HepG2 (cell line): ENCODE measurements around the gene BCL2L1. TPM values are rescaled to one million over a fixed set of nuclear protein-coding genes. Genes with fewer than 3 reads are reported as not detected.
A peak's percentile ranks its signal among the peaks of the same experiment; 100 is the strongest.

Experiments
- ATF1 ChIP-seq: IDR thresholded peaks from 2 replicates; pipeline ENCODE4 v1.6.1; 2016; ENCODE audit warnings: mild to moderate bottlenecking, control low read depth
- BCLAF1 ChIP-seq: fragments of 450-650 bp; IDR thresholded peaks from 2 replicates; pipeline ENCODE4 v1.6.1; 2017; ENCODE audit warnings: mild to moderate bottlenecking
- CREBL2 ChIP-seq: sonication (generic); formaldehyde crosslinking; IDR thresholded peaks from 2 replicates; pipeline ENCODE4 v1.8.1; 2023; ENCODE audit warnings: missing genetic modification reagents, mild to moderate bottlenecking, borderline replicate concordance
- KLF13 ChIP-seq: sonication (generic); formaldehyde crosslinking; IDR thresholded peaks from 2 replicates; pipeline ENCODE4 v1.4.0; 2020; ENCODE audit warnings: mild to moderate bottlenecking, missing genetic modification reagents
- MED1 ChIP-seq: sonication (generic); formaldehyde crosslinking; IDR thresholded peaks from 2 replicates; pipeline ENCODE4 v1.4.0; 2020; ENCODE audit warnings: missing genetic modification reagents
- MXD3 ChIP-seq: IDR thresholded peaks from 2 replicates; pipeline ENCODE4 v1.6.1; 2016; ENCODE audit warnings: mild to moderate bottlenecking, missing biosample characterization, missing genetic modification reagents
- SIX1 ChIP-seq: sonication (generic); formaldehyde crosslinking; IDR thresholded peaks from 2 replicates; pipeline ENCODE4 v1.4.0; 2020; ENCODE audit warnings: missing genetic modification reagents, borderline replicate concordance
- SIX4 ChIP-seq: sonication (generic); formaldehyde crosslinking; IDR thresholded peaks from 2 replicates; pipeline ENCODE4 v1.4.0; 2020; ENCODE audit warnings: missing genetic modification reagents
- SPEN ChIP-seq: sonication (generic); formaldehyde crosslinking; IDR thresholded peaks from 2 replicates; pipeline ENCODE4 v1.5.1; 2020; ENCODE audit warnings: low read depth, mild to moderate bottlenecking, missing genetic modification reagents
- STAT5B ChIP-seq: sonication (generic); formaldehyde crosslinking; IDR thresholded peaks from 2 replicates; pipeline ENCODE4 v1.4.0; 2020; ENCODE audit warnings: missing genetic modification reagents
- TOPORS ChIP-seq: sonication (generic); formaldehyde crosslinking; IDR thresholded peaks from 2 replicates; pipeline ENCODE4 v1.8.0; 2023; ENCODE audit warnings: mild to moderate bottlenecking, missing genetic modification reagents
- ZBTB38 ChIP-seq: sonication (generic); formaldehyde crosslinking; IDR thresholded peaks from 2 replicates; pipeline ENCODE4 v1.5.1; 2020; ENCODE audit warnings: mild to moderate bottlenecking, missing genetic modification reagents
- ZNF121 ChIP-seq: sonication (generic); formaldehyde crosslinking; IDR thresholded peaks from 2 replicates; pipeline ENCODE4 v1.5.0; 2020; ENCODE audit warnings: mild to moderate bottlenecking, missing genetic modification reagents
- ZNF326 ChIP-seq: sonication (generic); formaldehyde crosslinking; IDR thresholded peaks from 2 replicates; pipeline ENCODE4 v1.4.0; 2020; ENCODE audit warnings: missing genetic modification reagents, borderline replicate concordance
- ZNF354B ChIP-seq: sonication (generic); formaldehyde crosslinking; IDR thresholded peaks from 2 replicates; pipeline ENCODE4 v1.8.0; 2022; ENCODE audit warnings: mild to moderate bottlenecking, missing genetic modification reagents
- ZNF552 ChIP-seq: sonication (generic); formaldehyde crosslinking; IDR thresholded peaks from 2 replicates; pipeline ENCODE4 v1.9.0; 2022; ENCODE audit warnings: missing genetic modification reagents, mild to moderate bottlenecking, borderline replicate concordance
- ZNF570 ChIP-seq: sonication (generic); formaldehyde crosslinking; IDR thresholded peaks from 2 replicates; pipeline ENCODE4 v1.4.0; 2020; ENCODE audit warnings: mild to moderate bottlenecking, missing genetic modification reagents, borderline replicate concordance
- ZNF746 ChIP-seq: sonication (generic); formaldehyde crosslinking; IDR thresholded peaks from 2 replicates; pipeline ENCODE4 v1.8.0; 2022; ENCODE audit warnings: mild to moderate bottlenecking, missing genetic modification reagents
- ZNF788 ChIP-seq: sonication (generic); formaldehyde crosslinking; IDR thresholded peaks from 2 replicates; pipeline ENCODE4 v1.5.0; 2020; ENCODE audit warnings: mild to moderate bottlenecking, missing genetic modification reagents, borderline replicate concordance
- ZSCAN12 ChIP-seq: sonication (generic); formaldehyde crosslinking; IDR thresholded peaks from 2 replicates; pipeline ENCODE4 v1.9.0; 2021; ENCODE audit warnings: mild to moderate bottlenecking, missing genetic modification reagents
- polyA plus RNA-seq, 8 experiments: library from polyadenylated mRNA; depleted of rRNA in 3 of 8; stranded (reverse) in 7 of 8; unstranded in 1 of 8; fragments of >200 nt; fragmentation: Illumina TruSeq in 4 of 8; extraction: Trizol in 4 of 8; gene quantifications; 2 replicates each; pipeline versions ENCODE4 v1.2.1 to v1.2.3, GENCODE V29; 2011 to 2016; ENCODE audit warnings: low read depth in 4 of 8, missing spikeins in 1 of 8, mixed read lengths in 1 of 8; ENCODE audit not compliant: insufficient read depth in 1 of 8
- total RNA-seq, 5 experiments: library from RNA; depleted of rRNA; stranded (reverse); fragments of >200 nt; fragmentation: Illumina TruSeq; extraction: Trizol; gene quantifications; 2 replicates each; pipeline ENCODE4 v1.2.3, GENCODE V29; 2016; ENCODE audit warnings: low read depth in 1 of 5
- TF ChIP-seq, protein P1 (sequence below): IDR thresholded peaks from 2 replicates; pipeline ENCODE4 v1.6.1; 2012; ENCODE audit warnings: low read depth, low read length, improper control_type of control experiment
- TF ChIP-seq, protein P2 (sequence below): sonication (generic); formaldehyde crosslinking; IDR thresholded peaks from 2 replicates; pipeline ENCODE4 v1.5.0; 2020; ENCODE audit warnings: mild to moderate bottlenecking, missing genetic modification reagents, moderate library complexity

BCL2L1 gene
- total and polyA plus RNA-seq, 2 of the 13 experiments (the other 11 are each of a cell fraction or from before 2014, with no cell fraction given) = 164 to 258 TPM

DNA sequence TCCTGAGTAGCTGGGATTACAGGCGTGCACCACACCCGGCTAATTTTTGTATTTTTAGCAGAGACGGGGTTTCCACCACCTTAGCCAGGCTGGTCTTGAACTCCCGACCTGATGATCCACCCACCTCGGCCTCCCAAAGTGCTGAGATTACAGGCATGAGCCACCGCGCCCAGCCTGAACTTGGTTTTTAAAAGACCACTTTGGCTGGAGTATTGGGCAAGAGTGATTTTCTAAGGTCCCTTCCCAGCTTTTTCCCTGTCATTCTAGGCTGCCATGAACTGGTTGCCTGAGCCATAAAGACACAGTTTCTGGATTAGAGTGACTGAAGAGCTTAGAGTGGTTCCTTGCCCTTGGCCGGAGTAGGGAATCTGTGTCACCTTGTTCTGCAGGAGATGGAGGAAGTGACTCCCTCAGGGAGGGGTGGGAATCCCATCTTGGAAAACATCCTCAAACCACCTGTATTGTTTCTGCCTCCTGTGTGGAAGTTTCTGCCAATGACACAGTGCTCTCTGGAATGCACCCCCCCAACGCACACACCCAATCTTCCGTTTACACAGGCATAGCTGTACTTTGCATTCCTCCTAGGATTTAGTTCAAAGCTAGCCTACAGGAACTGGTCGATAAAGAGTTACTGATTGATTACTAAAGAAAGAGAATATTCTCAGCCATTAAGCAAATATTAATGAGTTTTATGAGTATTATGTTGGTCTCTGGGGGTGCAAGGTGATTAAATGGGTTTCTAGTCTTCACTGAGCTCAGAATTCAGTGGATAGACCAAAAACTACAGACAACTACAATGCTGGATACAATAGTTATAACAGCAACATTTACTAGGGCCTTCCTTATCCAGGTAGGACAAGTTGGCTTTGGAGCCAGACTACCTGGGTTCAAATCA, 18.2 kb downstream of the BCL2L1 start (continued):
- TF ChIP-seq, protein P1, sequence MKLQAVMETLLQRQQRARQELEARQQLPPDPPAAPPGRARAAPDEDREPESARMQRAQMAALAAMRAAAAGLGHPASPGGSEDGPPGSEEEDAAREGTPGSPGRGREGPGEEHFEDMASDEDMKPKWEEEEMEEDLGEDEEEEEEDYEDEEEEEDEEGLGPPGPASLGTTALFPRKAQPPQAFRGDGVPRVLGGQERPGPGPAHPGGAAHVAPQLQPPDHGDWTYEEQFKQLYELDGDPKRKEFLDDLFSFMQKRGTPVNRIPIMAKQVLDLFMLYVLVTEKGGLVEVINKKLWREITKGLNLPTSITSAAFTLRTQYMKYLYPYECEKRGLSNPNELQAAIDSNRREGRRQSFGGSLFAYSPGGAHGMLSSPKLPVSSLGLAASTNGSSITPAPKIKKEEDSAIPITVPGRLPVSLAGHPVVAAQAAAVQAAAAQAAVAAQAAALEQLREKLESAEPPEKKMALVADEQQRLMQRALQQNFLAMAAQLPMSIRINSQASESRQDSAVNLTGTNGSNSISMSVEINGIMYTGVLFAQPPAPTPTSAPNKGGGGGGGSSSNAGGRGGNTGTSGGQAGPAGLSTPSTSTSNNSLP = peak; percentile 100
- TF ChIP-seq ZNF552 (peak; percentile 65; the same call in 1 of the 2 replicates), ZBTB38 (CRISPR knock-in tag) (peak; percentile 85), MED1 (CRISPR knock-in tag) (peak; percentile 100), CREBL2 (peak; percentile 59; the same call in 1 of the 2 replicates), ZNF121 (CRISPR knock-in tag) (peak; percentile 68), SIX1 (CRISPR knock-in tag) (peak; percentile 96), ZNF788 (CRISPR knock-in tag) (peak; percentile 91; the same call in 1 of the 2 replicates), ZNF354B (0 out of 2 replicates have a peak, but pooled peaks have one; percentile 29), ZNF326 (CRISPR knock-in tag) (no peak), SPEN (CRISPR knock-in tag) (peak; percentile 97), KLF13 (no peak), TOPORS (peak; percentile 93), MXD3 (CRISPR knock-in tag) (no peak; the same call in 1 of the 2 replicates), ZNF746 (CRISPR knock-in tag) (peak; percentile 98), BCLAF1 (no peak), ZNF570 (CRISPR knock-in tag) (no peak), ATF1 (CRISPR knock-in tag) (peak; percentile 89), SIX4 (CRISPR knock-in tag) (peak; percentile 96), STAT5B (CRISPR knock-in tag) (peak; percentile 98), ZSCAN12 (peak; percentile 21; the same call in 1 of the 2 replicates)
- TF ChIP-seq, protein P2, sequence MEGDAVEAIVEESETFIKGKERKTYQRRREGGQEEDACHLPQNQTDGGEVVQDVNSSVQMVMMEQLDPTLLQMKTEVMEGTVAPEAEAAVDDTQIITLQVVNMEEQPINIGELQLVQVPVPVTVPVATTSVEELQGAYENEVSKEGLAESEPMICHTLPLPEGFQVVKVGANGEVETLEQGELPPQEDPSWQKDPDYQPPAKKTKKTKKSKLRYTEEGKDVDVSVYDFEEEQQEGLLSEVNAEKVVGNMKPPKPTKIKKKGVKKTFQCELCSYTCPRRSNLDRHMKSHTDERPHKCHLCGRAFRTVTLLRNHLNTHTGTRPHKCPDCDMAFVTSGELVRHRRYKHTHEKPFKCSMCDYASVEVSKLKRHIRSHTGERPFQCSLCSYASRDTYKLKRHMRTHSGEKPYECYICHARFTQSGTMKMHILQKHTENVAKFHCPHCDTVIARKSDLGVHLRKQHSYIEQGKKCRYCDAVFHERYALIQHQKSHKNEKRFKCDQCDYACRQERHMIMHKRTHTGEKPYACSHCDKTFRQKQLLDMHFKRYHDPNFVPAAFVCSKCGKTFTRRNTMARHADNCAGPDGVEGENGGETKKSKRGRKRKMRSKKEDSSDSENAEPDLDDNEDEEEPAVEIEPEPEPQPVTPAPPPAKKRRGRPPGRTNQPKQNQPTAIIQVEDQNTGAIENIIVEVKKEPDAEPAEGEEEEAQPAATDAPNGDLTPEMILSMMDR (CRISPR knock-in tag) = no peak
